ENCODE measurements around the gene NHSL1.

The NHSL1 gene

GRCh38 chr6:138410972-138411880 is 88.1 kb downstream of the NHSL1 start:
- Histone ChIP-seq H3K4me1 (ENCODE audit: control insufficient read depth, low read length) (no peaks in the 10 kb centered on the region), H3K4me2 (ENCODE audit: low read length) (no peak overlapping the region), H3F3A (ENCODE audit: control insufficient read depth, insufficient read depth) (peaks cover under 1% of the 10 kb centered on the region), H4K20me1 (ENCODE audit: control insufficient read depth, insufficient read depth, low read depth, low read length) (no peaks in the 10 kb centered on the region), H3K9me2 (replicated peaks; ENCODE audit: control insufficient read depth, low read length) (no peaks in the 10 kb centered on the region), H3K4me3 (ENCODE audit: low read length) (no peak overlapping the region), H3K9me3 (ENCODE audit: control insufficient read depth, insufficient read depth, low read length) (no peaks in the 10 kb centered on the region), H3K79me2 (ENCODE audit: control insufficient read depth, low read length) (no peaks in the 10 kb centered on the region), H3K27ac (ENCODE audit: low read depth, low read length) (no peak overlapping the region), H3K36me3 (ENCODE audit: control insufficient read depth, low read length) (peaks cover 43% of the 10 kb centered on the region), H3K27me3 (ENCODE audit: control insufficient read depth, low read length) (no peaks in the 10 kb centered on the region)
- no peak for TF ChIP-seq CTCF (IDR thresholded peaks at IDR 0.05; ENCODE audit: low read depth, low read length, poor library complexity, severe bottlenecking)
- TF ChIP-seq EZH2phosphoT487 (IDR thresholded peaks at IDR 0.05; ENCODE audit: borderline replicate concordance, low read length), result no peak

- no peak overlapping the region for H3K27ac ChIP-seq (ENCODE audit: low read depth, low read length)
- H3K79me2 ChIP-seq (ENCODE audit: control insufficient read depth, low read length), result no peaks in the 10 kb centered on the region
- H4K20me1 ChIP-seq (ENCODE audit: control insufficient read depth, insufficient read depth, low read depth, low read length), result no peaks in the 10 kb centered on the region
- no peaks in the 10 kb centered on the region for H3K27me3 ChIP-seq (ENCODE audit: control insufficient read depth, low read length)
- no peaks in the 10 kb centered on the region for H3K9me2 ChIP-seq (replicated peaks; ENCODE audit: control insufficient read depth, low read length)
- H3K4me1 ChIP-seq (ENCODE audit: control insufficient read depth, low read length), result peaks cover 3% of the 10 kb centered on the region
- H3F3A ChIP-seq (ENCODE audit: control insufficient read depth, insufficient read depth), result peaks cover 3% of the 10 kb centered on the region
- peaks cover 49% of the 10 kb centered on the region for H3K36me3 ChIP-seq (ENCODE audit: control insufficient read depth, low read length)
- no peak for TF ChIP-seq EZH2phosphoT487 (IDR thresholded peaks at IDR 0.05; ENCODE audit: borderline replicate concordance, low read length)
- TF ChIP-seq CTCF (IDR thresholded peaks at IDR 0.05; ENCODE audit: low read depth, low read length, poor library complexity, severe bottlenecking), result no peak
- H3K4me3 ChIP-seq (ENCODE audit: low read length), result no peak overlapping the region
- no peak overlapping the region for H3K4me2 ChIP-seq (ENCODE audit: low read length)
- H3K9me3 ChIP-seq (ENCODE audit: control insufficient read depth, insufficient read depth, low read length), result no peaks in the 10 kb centered on the region
Observed at GRCh38 chr6:138410048-138410735, 89.1 kb downstream of the NHSL1 start.

DNA sequence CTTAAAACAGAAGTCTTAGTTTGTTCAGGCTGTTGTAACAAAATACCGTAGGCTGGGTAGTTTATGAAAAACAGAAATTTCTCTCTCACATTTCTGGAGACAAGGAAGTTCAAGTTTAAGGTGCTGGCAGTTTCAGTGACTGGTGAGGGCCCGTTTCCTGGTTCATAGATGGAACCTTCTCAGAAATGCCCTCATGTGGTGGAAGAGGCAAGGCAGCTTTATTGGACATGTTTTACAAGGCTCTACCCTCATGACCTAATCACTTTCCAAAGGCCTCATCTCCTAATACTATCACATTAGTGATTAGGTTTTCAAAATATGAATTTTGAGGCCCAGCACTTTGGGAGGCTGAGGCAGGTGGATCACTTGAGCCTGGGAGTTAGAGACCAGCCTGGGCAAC is 92.9 kb downstream of the NHSL1 start:
- H3K9me3 ChIP-seq (ENCODE audit: control insufficient read depth, insufficient read depth, low read length), result no peaks in the 10 kb centered on the region
- peaks cover 16% of the 10 kb centered on the region for H3K4me1 ChIP-seq (ENCODE audit: control insufficient read depth, low read length)
- no peak overlapping the region for H3K4me3 ChIP-seq (ENCODE audit: low read length)
- no peak overlapping the region for H3K27ac ChIP-seq (ENCODE audit: low read depth, low read length)
- no peaks in the 10 kb centered on the region for H3K79me2 ChIP-seq (ENCODE audit: control insufficient read depth, low read length)
- H3F3A ChIP-seq (ENCODE audit: control insufficient read depth, insufficient read depth), result peaks cover 3% of the 10 kb centered on the region
- no peak overlapping the region for H3K4me2 ChIP-seq (ENCODE audit: low read length)
- peaks cover 41% of the 10 kb centered on the region for H3K36me3 ChIP-seq (ENCODE audit: control insufficient read depth, low read length)
- H3K9me2 ChIP-seq (replicated peaks; ENCODE audit: control insufficient read depth, low read length), result no peaks in the 10 kb centered on the region
- TF ChIP-seq EZH2phosphoT487 (IDR thresholded peaks at IDR 0.05; ENCODE audit: borderline replicate concordance, low read length) (no peak), CTCF (IDR thresholded peaks at IDR 0.05; ENCODE audit: low read depth, low read length, poor library complexity, severe bottlenecking) (no peak)
- H4K20me1 ChIP-seq (ENCODE audit: control insufficient read depth, insufficient read depth, low read depth, low read length), result no peaks in the 10 kb centered on the region
- 0 out of 2 replicates have a peak, but pooled peaks cover 3% of the 10 kb centered on the region for H3K27me3 ChIP-seq (ENCODE audit: control insufficient read depth, low read length)
